HG03097 (cell line): ENCODE measurements around the gene C1QTNF3.
"Not testable (repeated sequence)": the region's sequence is repeated elsewhere in the genome, so short reads cannot be mapped to it uniquely, and the experiment has no call there.

ENCODE experiments used
- ATAC-seq: cut with Tn5 transposase; IDR thresholded peaks from one replicate; pipeline ENCODE4 v1.9.1; 2021; ENCODE audit not compliant: unreplicated experiment, low FRiP score

The C1QTNF3 gene, protein sequence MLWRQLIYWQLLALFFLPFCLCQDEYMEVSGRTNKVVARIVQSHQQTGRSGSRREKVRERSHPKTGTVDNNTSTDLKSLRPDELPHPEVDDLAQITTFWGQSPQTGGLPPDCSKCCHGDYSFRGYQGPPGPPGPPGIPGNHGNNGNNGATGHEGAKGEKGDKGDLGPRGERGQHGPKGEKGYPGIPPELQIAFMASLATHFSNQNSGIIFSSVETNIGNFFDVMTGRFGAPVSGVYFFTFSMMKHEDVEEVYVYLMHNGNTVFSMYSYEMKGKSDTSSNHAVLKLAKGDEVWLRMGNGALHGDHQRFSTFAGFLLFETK

GRCh38 chr5:34043099-34043876 is at the start of gene C1QTNF3:
C1QTNF3 (minus strand) TSS chr5:34043213; CDS start chr5:34043125, 88 bp downstream.
- no peak for ATAC-seq

- ATAC-seq, result not testable (repeated sequence)
Observed at GRCh38 chr5:34091039-34091438, 48.0 kb upstream of the C1QTNF3 start.

DNA sequence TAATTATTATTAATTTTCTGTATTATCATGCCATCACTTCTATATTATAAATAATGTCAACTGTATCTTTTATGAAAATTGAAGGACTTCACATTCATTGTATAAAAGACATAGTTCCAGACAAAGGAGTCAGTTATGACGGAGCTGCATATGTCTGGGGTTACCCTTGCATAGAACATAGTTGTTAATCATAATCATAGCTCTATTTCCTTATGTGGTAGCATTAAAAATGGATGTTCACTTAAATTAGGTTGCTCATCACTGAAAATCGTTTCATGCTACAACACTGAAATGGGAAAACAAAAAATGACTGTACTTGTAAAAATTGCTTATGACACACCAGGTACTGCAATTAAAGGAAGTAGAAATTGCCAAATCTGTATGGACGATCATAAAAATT is 46.8 kb upstream of the C1QTNF3 start:
- ATAC-seq, result not testable (repeated sequence)

DNA sequence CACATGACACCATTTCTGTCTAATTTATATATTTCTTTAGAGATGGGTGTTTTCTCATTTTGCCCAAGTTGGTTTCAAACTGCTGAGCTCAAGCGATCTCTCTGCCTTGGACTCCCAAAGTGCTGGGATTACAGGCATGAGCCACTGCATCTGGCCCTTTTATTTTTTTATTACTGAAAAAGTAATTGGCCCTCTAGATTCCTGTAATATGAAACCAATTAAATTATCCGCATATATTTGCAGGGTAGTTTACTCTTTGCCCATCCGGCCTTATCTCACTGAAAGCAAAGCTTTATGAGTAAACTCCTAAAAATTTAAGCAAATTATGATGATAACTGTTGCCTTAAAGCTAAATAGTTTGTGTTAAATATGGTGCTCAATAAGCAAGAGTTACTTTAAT is 44.7 kb upstream of the C1QTNF3 start:
- not testable (repeated sequence) for ATAC-seq

GRCh38 chr5:34083898-34084297 is 40.9 kb upstream of the C1QTNF3 start:
- ATAC-seq, result not testable (repeated sequence)

GRCh38 chr5:34079505-34079904 is 36.5 kb upstream of the C1QTNF3 start:
- ATAC-seq, result not testable (repeated sequence)

GRCh38 chr5:34077636-34078035 is 34.6 kb upstream of the C1QTNF3 start:
- not testable (repeated sequence) for ATAC-seq

DNA sequence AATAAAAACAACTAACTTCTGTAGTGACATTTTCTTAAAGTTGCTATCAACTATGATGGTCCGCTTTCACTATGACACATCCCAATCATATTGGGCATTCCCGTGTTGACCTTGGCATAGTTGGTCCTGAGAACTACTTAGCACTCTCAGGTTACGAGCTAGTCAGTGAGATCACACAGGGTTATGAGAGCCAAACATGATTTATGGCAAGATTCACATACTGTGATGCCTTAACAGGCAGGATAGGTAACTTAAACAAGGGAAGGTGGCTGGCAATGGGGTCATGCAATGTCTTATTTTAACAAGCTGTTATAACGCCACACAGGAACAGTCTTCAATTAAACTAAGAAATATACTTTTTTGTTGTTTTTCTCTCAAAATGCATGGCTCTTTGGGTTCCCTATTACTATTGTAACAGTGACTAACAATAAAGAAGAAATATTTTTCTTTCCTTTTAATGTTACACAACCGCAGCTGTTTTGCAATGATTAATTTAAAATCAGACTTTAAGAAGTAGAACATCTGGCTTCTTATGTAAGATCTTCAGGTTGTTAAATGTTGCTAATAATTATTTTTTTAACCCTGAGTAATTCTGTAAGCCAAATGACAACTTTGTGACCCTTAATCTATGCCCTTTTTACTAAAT is 33.8 kb upstream of the C1QTNF3 start:
- not testable (repeated sequence) for ATAC-seq

- not testable (repeated sequence) for ATAC-seq
Observed at GRCh38 chr5:34074472-34074871, 31.5 kb upstream of the C1QTNF3 start.

DNA sequence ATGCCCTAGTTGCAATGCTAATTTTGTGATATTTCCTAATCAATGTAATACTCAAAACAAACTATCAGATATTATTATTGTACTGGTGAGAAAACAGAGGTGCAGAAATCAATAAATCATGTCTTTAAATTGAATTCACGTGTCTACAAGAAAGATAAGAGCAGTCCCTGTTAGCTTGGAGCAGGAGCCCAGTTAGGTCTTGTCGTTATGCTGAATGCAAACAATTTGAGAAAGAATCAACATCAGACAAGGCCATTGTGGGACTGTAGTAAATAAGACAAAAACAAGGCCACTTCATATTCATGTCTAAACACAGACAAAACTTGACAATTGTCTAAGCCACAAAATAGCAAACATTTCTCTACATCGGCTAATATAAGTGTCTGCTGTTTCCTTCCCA is 31.1 kb upstream of the C1QTNF3 start:
- ATAC-seq, result not testable (repeated sequence)

GRCh38 chr5:34070626-34071025 is 27.6 kb upstream of the C1QTNF3 start:
- ATAC-seq, result not testable (repeated sequence)

DNA sequence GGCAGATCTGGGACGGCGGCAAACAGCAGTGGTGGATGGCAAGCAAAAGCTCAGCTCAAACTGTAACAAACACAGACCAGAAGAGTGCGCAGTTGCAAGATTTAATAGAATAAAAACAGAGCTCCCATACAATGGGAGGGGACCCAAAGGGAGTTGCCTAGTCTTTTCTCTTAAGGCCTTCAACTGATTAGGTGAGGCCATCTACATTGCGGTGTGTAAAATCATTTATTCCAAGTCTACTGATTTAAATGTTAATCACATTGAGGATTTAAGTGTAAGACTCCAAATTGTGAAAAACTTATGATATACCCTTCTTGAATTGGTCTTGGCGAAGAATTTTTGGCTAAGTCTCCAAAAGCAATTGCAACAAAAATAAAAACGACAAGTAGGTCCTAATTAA is 21.6 kb upstream of the C1QTNF3 start:
- ATAC-seq, result no peak

DNA sequence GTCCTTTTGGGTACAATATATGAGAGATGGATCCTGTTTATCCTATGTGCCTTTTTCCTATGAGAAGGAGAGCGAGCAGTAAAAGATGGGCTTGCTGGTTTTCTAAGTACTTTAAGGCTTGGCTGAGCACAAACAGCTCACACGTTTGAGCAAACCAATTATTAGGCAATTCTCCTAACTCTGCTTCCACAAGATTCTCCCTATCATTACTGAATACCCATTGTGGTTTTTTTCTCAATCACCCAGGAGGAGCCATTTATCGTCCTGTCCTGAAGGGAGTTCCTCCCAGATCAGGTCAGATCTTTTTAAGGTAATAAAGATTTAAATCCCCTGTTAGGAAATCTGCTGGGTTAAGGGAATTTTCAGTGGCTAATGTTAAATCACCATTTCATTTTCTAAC is 19.4 kb upstream of the C1QTNF3 start:
- no peak for ATAC-seq

DNA sequence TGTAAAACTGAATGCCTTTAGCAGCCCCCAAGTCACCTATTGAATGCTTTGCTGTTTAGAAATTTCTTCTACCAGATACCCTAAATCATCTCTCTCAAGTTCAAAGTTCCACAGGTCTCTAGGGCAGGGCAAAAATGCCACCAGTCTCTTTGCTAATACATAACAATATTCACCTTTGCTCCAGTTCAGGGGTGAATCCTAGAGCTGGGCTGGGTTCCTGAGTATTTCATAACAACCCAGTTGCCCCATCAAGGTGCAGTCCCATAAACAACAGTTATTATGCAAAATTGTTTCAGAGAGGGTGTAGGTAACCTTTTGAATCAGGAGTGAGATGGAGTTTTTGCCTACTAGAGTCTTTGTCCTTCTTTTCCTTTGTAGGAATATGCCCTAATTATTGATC is 19.0 kb upstream of the C1QTNF3 start:
- ATAC-seq, result no peak

DNA sequence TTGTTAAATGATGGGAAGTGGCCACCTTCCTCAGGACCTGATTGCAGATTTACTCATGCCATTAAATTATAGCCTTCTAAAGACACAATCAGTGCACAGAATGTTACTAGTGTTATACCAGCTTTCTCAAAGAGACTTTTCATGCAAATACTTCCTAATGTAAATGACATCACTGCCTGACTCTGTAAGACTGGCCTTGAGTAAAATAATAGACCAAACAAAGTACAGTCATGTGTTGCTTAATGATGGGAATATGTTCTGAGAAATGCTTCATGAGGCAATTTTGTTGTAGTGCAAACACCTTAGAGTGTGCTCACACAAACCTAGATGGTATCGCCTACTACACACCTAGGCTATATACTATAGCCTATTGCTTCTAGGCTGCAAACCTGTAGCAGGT is 17.0 kb upstream of the C1QTNF3 start:
- ATAC-seq, result no peak

DNA sequence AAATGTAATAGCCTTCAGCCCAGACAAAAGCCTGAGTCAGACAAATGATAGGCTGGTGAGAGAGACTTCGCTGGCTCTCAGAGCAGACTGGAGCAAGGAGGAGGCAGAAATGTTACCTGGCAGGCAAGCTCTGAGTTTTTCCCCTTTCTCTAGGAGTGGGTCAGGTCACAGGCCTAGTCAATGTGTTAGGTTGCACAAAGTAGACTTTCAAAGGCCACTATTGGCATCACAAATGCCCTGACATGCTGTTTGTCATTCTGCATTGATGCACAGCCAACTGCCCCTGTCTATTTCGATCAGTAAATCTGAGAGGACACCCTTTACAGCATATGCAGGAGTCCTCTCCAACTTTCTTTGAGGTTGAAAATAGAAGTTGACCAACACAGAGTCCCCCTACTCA is 15.5 kb upstream of the C1QTNF3 start:
- ATAC-seq, result no peak

DNA sequence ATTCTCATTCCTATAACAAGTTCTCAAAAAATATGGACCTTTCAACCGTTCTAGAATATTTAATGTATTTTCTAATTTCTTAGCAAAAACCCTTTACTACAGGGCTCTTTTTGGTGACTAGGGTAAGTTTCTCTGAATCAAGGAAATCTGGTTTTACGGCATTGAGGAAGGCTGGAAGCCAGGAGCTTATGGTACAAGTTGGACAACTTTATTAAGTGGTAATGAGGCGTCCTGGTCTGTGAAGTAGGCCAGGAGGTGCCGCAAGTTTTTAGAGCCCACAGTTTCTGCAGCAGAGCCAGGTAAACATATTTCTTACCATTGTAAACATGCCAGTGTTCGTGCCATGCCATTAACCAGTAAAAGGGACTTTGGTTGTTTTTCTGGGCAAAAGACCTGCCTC is 14.6 kb upstream of the C1QTNF3 start:
- ATAC-seq, result no peak

GRCh38 chr5:34057118-34057517 is 14.1 kb upstream of the C1QTNF3 start:
- ATAC-seq, result no peak

DNA sequence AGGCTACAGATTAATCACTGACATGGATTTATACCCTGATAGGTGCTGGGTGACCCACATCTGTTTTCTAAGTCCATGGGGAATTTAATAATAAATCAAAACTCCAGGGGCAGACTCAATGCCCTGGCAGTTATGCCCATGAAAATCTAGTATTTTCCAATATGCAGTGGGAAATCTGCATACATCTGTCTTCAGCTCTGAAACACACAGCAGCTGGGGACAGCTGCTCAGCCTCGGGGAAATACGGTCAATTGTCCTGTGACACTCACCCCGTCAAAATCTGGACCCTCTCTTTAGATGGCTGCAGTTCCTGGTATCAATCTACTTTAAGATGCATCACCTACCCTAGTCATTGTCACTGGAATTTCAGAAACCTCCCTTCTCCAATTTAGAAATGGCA is 12.7 kb upstream of the C1QTNF3 start:
- ATAC-seq, result no peak

- no peak for ATAC-seq
Observed at GRCh38 chr5:34054400-34054729, 11.4 kb upstream of the C1QTNF3 start.

DNA sequence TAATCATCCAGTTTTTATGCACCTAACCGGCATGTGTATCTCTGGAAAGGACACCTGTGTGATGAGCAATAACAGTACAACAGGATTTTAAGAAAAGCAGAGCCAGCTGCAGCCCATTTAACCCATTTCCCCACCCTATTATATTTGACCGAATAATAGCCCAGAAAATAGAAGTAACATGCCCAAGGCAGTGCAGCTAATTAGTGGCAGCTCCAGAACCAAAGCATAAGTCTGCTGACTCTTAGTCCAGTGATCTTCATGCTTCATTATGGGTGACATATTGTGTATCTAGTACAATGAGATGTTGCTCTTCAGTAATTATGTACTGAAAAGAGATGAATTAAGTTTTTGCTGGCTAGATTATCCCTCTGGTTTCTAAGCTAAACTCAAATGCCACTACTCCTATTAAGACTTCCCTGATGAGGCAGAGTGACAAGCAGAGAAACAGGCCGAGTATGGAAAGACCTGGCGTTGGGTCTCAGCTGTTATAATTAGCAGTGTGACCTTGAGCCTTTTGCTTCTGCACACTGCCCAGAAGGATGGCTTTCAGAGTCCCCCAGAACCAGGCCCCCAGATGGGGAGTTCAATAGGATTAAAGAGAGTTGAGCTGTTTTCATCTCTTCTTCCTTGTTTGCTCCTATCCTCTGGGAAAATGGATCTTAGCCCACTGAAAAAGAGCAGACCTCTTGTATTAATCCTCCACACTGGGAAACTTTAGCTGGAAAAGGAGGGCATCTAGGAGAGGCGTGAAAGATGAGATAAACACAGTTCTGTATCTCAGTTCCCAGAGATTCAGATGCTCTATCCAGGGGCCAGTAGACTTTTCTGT is 10.8 kb upstream of the C1QTNF3 start:
- no peak for ATAC-seq
